HepG2 (cell line): ENCODE measurements around the gene SFI1. TPM values are rescaled to one million over a fixed set of nuclear protein-coding genes. Genes with fewer than 3 reads are reported as not detected.

ENCODE experiments used
- ATAC-seq: fragments of 200-7000 bp; cut with Tn5 transposase; 3 replicates; pipeline ENCODE4 v1.9.1; 2020; ENCODE audit warnings: mild to moderate bottlenecking, moderate library complexity
- BruUV-seq: library from RNA; stranded (reverse); fragments of 400-500 nt; replicated peaks from 2 replicates; lab custom pipeline; 2021; lab: Mats Ljungman, UMichigan
- CTCF ChIA-PET: fragments of 300-600 bp; formaldehyde crosslinking; extraction: SDS; loops from one replicate; lab custom pipeline; 2021; ENCODE audit warnings: low total read pairs, inconsistent platforms, low intra/inter-chr PET ratio; lab: Yijun Ruan, JAX
- POLR2A ChIA-PET: fragments of 350-600 bp; sonication (Branson Sonifier 250); formaldehyde crosslinking; loops from one replicate; lab custom pipeline; 2020; ENCODE audit warnings: antibody characterized with exemption, inconsistent platforms; lab: Yijun Ruan, JAX
- DNase-seq: peaks from one replicate; pipeline ENCODE4 v3.0.0-alpha.2; 2015; ENCODE audit warnings: low spot score
- FAIRE-seq: peaks from 3 replicates; lab custom pipeline; 2011; peaks lifted over from hg19 to GRCh38; lab: Jason Lieb, UNC
- H2AFZ ChIP-seq: one replicate; pipeline ENCODE4 v1.6.1; 2011; ENCODE audit warnings: low read length, inconsistent platforms
- H3K27ac ChIP-seq: fragments of 300-600 bp; 3 replicates; pipeline ENCODE4 v1.8.0; 2011; ENCODE audit warnings: mixed run types, mild to moderate bottlenecking, mixed read lengths, low read length, inconsistent platforms; ENCODE audit not compliant: insufficient read depth; ENCODE audit errors: extremely low read length
- H3K27me3 ChIP-seq, 2 experiments: fragments of 200-600 bp in 1 of 2; 2 replicates in 1 of 2; 3 replicates in 1 of 2; pipeline versions ENCODE4 v1.6.0 to v1.8.0; 2011; ENCODE audit warnings: low read length in 2 of 2, mild to moderate bottlenecking in 2 of 2, moderate library complexity in 2 of 2, inconsistent platforms in 1 of 2; ENCODE audit not compliant: insufficient read depth in 2 of 2, control insufficient read depth in 1 of 2
- H3K36me3 ChIP-seq, 2 experiments: fragments of 200-600 bp in 1 of 2; replicated peaks in 1 of 2; 2 replicates in 1 of 2; 3 replicates in 1 of 2; pipeline versions ENCODE4 v1.5.1 to v1.8.0; 2011; ENCODE audit warnings: low read length in 2 of 2, inconsistent platforms in 1 of 2; ENCODE audit not compliant: insufficient read depth in 2 of 2, control insufficient read depth in 1 of 2
- H3K4me1 ChIP-seq: 2 replicates; pipeline ENCODE4 v1.5.1; 2012; ENCODE audit warnings: low read length, inconsistent platforms; ENCODE audit not compliant: insufficient read depth
- H3K4me2 ChIP-seq: 2 replicates; pipeline ENCODE4 v1.6.0; 2011; ENCODE audit warnings: low read depth, low read length, inconsistent platforms
- H3K4me3 ChIP-seq, 3 experiments: fragments of 200-600 bp in 1 of 3; sonication (generic), shearing (Covaris generic) in 1 of 3; replicated peaks in 1 of 3; 2 replicates each; pipeline ENCODE4 v1.5.1; 2011 to 2016; ENCODE audit warnings: low read length in 3 of 3, inconsistent platforms in 2 of 3, low read depth in 2 of 3, mild to moderate bottlenecking in 2 of 3, control low read depth in 1 of 3, mixed read lengths in 1 of 3; ENCODE audit not compliant: insufficient read depth in 1 of 3
- H3K79me2 ChIP-seq: one replicate; pipeline ENCODE4 v1.6.1; 2011; ENCODE audit warnings: low read length, inconsistent platforms; ENCODE audit not compliant: insufficient read depth
- H3K9ac ChIP-seq: 2 replicates; pipeline ENCODE4 v1.6.0; 2011; ENCODE audit warnings: mild to moderate bottlenecking, low read depth, low read length, inconsistent platforms; ENCODE audit not compliant: insufficient read depth
- H3K9me3 ChIP-seq: 2 replicates; pipeline ENCODE4 v1.5.1; 2012; ENCODE audit warnings: mild to moderate bottlenecking, low read length
- H4K20me1 ChIP-seq: 2 replicates; pipeline ENCODE4 v1.6.0; 2011; ENCODE audit warnings: inconsistent platforms, mild to moderate bottlenecking, low read length, moderate library complexity; ENCODE audit not compliant: insufficient read depth
- HDAC2 ChIP-seq: sonication (generic); formaldehyde crosslinking; IDR thresholded peaks from 2 replicates; pipeline ENCODE4 v1.4.0; 2020; ENCODE audit warnings: missing genetic modification reagents
- RBM39 ChIP-seq: fragments of 200-400 bp; formaldehyde crosslinking; IDR thresholded peaks from one replicate; pipeline ENCODE4 v1.6.1; 2018; ENCODE audit warnings: antibody characterized with exemption, mild to moderate bottlenecking, low read depth, low read length; ENCODE audit not compliant: poor library complexity, severe bottlenecking
- ZFY ChIP-seq: sonication (generic); formaldehyde crosslinking; IDR thresholded peaks from 2 replicates; pipeline ENCODE4 v1.4.0; 2020; ENCODE audit warnings: missing genetic modification reagents
- ZNF124 ChIP-seq: sonication (generic); formaldehyde crosslinking; IDR thresholded peaks from 2 replicates; pipeline ENCODE4 v1.4.0; 2020; ENCODE audit warnings: missing genetic modification reagents
- ZNF720 ChIP-seq: sonication (generic); formaldehyde crosslinking; IDR thresholded peaks from 2 replicates; pipeline ENCODE4 v1.4.0; 2020; ENCODE audit warnings: missing genetic modification reagents
- ZNF839 ChIP-seq: sonication (generic); formaldehyde crosslinking; IDR thresholded peaks from 2 replicates; pipeline ENCODE4 v1.4.0; 2020; ENCODE audit warnings: missing genetic modification reagents, mild to moderate bottlenecking, borderline replicate concordance
- ZSCAN21 ChIP-seq: sonication (generic); formaldehyde crosslinking; IDR thresholded peaks from 2 replicates; pipeline ENCODE4 v1.8.0; 2022; ENCODE audit warnings: mild to moderate bottlenecking, missing genetic modification reagents, moderate library complexity, borderline replicate concordance
- ZSCAN25 ChIP-seq: sonication (generic); formaldehyde crosslinking; IDR thresholded peaks from 2 replicates; pipeline ENCODE4 v1.8.0; 2022; ENCODE audit warnings: mild to moderate bottlenecking, missing genetic modification reagents
- WGBS: methylation state at CpG from one replicate; pipeline ENCODE4 v1.1.6; 2017; ENCODE audit warnings: low lambda C conversion rate; 5-methylcytosine and 5-hydroxymethylcytosine counted together
- in situ Hi-C: cut with HindIII; loops from 2 replicates; pipeline ENCODE4 v1.10.0; 2017; ENCODE audit warnings: low pct_unique_long_range_greater_than_20kb; ENCODE audit not compliant: extremely low pct_ligation_motif_present
- intact Hi-C: fragments of 100-400 bp; cut with micrococcal nuclease; formaldehyde crosslinking; loops from one replicate; pipeline ENCODE4 v1.10.0; 2022; ENCODE audit not compliant: unreplicated experiment
- polyA plus RNA-seq, 8 experiments: library from polyadenylated mRNA; depleted of rRNA in 3 of 8; stranded (reverse) in 7 of 8; unstranded in 1 of 8; fragments of >200 nt; fragmentation: Illumina TruSeq in 4 of 8; extraction: Trizol in 4 of 8; gene quantifications; 2 replicates each; pipeline versions ENCODE4 v1.2.1 to v1.2.3, GENCODE V29; 2011 to 2016; ENCODE audit warnings: low read depth in 4 of 8, missing spikeins in 1 of 8, mixed read lengths in 1 of 8; ENCODE audit not compliant: insufficient read depth in 1 of 8
- total RNA-seq, 5 experiments: library from RNA; depleted of rRNA; stranded (reverse); fragments of >200 nt; fragmentation: Illumina TruSeq; extraction: Trizol; gene quantifications; 2 replicates each; pipeline ENCODE4 v1.2.3, GENCODE V29; 2016; ENCODE audit warnings: low read depth in 1 of 5
- TF ChIP-seq, protein P1 (sequence below): sonication (generic); formaldehyde crosslinking; IDR thresholded peaks from 2 replicates; pipeline ENCODE4 v1.5.1; 2020; ENCODE audit warnings: mild to moderate bottlenecking, missing genetic modification reagents, moderate library complexity
- TF ChIP-seq, protein P2 (sequence below): IDR thresholded peaks from 2 replicates; pipeline ENCODE4 v1.6.1; 2016; ENCODE audit warnings: low read depth, borderline replicate concordance
- TF ChIP-seq, protein P3 (sequence below): sonication (generic); formaldehyde crosslinking; IDR thresholded peaks from 2 replicates; pipeline ENCODE4 v1.4.0; 2020; ENCODE audit warnings: low read depth, mild to moderate bottlenecking, missing genetic modification reagents
- TF ChIP-seq, protein P4 (sequence below): sonication (generic); formaldehyde crosslinking; IDR thresholded peaks from 2 replicates; pipeline ENCODE4 v1.4.0; 2020; ENCODE audit warnings: low read depth, mild to moderate bottlenecking, missing genetic modification reagents
- TF ChIP-seq, protein P5 (sequence below): IDR thresholded peaks from 2 replicates; pipeline ENCODE4 v1.6.1; 2016; ENCODE audit warnings: missing compliant biosample characterization, missing genetic modification reagents, borderline replicate concordance

The SFI1 gene
- total and polyA plus RNA-seq, 2 of the 13 experiments (the other 11 are each of a cell fraction or from before 2014, with no cell fraction given): 20.5 to 40.1 TPM

DNA sequence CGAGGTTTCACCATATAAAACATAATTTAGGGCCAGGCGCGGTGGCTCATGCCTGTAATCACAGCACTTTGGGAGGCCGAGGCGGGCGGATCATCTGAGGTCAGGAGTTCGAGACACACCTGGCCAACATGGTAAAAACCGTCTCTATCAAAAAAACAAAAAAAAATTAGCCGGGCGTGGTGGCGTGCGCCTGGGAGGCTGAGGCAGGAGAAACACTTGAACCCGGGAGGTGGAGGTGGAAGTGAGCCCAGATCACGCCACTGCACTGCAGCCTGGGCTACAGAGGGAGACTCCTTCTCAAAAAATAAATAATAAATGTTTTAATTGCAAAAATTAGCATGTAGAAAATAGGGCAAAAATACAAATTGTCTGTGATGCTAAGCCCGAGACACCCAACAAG is 993 bp upstream of the SFI1 start:
- Histone ChIP-seq H3K4me1 (peaks cover 21% of the 10 kb centered on the region), H3K36me3 (no peaks in the 10 kb centered on the region), H4K20me1 (no peaks in the 10 kb centered on the region), H3K4me2 (peak overlapping the region; percentile 82), H3K27me3 (no peaks in the 10 kb centered on the region; a peak in 1 of 5 replicates), H3K9me3 (no peaks in the 10 kb centered on the region), H3K9ac (peak overlapping the region; percentile 70; the same call in 1 of the 2 replicates), H2AFZ (peak overlapping the region; percentile 80), H3K27ac (peak overlapping the region; percentile 44), H3K79me2 (peaks cover 14% of the 10 kb centered on the region), H3K4me3 (peak overlapping the region; percentile 75 to 92 (median 75); a peak in 4 of 6 replicates)
- intact Hi-C loops (no loop called here), in situ Hi-C loops (no loop called here)
- ATAC-seq (no peak), DNase-seq (no peak), FAIRE-seq (no peak)
- BruUV-seq: no TSS peak
- TF ChIP-seq, protein P1, sequence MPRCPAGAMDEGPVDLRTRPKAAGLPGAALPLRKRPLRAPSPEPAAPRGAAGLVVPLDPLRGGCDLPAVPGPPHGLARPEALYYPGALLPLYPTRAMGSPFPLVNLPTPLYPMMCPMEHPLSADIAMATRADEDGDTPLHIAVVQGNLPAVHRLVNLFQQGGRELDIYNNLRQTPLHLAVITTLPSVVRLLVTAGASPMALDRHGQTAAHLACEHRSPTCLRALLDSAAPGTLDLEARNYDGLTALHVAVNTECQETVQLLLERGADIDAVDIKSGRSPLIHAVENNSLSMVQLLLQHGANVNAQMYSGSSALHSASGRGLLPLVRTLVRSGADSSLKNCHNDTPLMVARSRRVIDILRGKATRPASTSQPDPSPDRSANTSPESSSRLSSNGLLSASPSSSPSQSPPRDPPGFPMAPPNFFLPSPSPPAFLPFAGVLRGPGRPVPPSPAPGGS (CRISPR knock-in tag): no peak
- TF ChIP-seq, protein P2, sequence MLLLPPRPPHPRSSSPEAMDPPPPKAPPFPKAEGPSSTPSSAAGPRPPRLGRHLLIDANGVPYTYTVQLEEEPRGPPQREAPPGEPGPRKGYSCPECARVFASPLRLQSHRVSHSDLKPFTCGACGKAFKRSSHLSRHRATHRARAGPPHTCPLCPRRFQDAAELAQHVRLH (CRISPR knock-in tag): no peak
- TF ChIP-seq ZSCAN21 (CRISPR knock-in tag) (no peak), ZNF720 (no peak), ZSCAN25 (CRISPR knock-in tag) (no peak), ZNF124 (CRISPR knock-in tag) (no peak), HDAC2 (CRISPR knock-in tag) (no peak), ZFY (no peak), ZNF839 (CRISPR knock-in tag) (no peak), RBM39 (no peak)
- TF ChIP-seq, protein P3, sequence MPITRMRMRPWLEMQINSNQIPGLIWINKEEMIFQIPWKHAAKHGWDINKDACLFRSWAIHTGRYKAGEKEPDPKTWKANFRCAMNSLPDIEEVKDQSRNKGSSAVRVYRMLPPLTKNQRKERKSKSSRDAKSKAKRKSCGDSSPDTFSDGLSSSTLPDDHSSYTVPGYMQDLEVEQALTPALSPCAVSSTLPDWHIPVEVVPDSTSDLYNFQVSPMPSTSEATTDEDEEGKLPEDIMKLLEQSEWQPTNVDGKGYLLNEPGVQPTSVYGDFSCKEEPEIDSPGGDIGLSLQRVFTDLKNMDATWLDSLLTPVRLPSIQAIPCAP: no peak
- TF ChIP-seq, protein P4, sequence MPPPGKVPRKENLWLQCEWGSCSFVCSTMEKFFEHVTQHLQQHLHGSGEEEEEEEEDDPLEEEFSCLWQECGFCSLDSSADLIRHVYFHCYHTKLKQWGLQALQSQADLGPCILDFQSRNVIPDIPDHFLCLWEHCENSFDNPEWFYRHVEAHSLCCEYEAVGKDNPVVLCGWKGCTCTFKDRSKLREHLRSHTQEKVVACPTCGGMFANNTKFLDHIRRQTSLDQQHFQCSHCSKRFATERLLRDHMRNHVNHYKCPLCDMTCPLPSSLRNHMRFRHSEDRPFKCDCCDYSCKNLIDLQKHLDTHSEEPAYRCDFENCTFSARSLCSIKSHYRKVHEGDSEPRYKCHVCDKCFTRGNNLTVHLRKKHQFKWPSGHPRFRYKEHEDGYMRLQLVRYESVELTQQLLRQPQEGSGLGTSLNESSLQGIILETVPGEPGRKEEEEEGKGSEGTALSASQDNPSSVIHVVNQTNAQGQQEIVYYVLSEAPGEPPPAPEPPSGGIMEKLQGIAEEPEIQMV (CRISPR knock-in tag): no peak
- TF ChIP-seq, protein P5, sequence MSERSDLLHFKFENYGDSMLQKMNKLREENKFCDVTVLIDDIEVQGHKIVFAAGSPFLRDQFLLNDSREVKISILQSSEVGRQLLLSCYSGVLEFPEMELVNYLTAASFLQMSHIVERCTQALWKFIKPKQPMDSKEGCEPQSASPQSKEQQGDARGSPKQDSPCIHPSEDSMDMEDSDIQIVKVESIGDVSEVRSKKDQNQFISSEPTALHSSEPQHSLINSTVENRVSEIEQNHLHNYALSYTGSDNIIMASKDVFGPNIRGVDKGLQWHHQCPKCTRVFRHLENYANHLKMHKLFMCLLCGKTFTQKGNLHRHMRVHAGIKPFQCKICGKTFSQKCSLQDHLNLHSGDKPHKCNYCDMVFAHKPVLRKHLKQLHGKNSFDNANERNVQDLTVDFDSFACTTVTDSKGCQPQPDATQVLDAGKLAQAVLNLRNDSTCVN (CRISPR knock-in tag): no peak
- whole genome bisulfite sequencing: 80% methylated on average over 15 of the region's 15 CpGs
- POLR2A ChIA-PET: no interaction called here
- CTCF ChIA-PET: no interaction called here
